Peyer's patch (tissue), 4 donors: ENCODE measurements around the gene HACD2. TPM values are rescaled to one million over a fixed set of nuclear protein-coding genes. Genes with fewer than 3 reads are reported as not detected.
A peak's percentile ranks its signal among the peaks of the same experiment; 100 is the strongest.

ENCODE experiments used
- DNase-seq, 3 donors: peaks; one replicate each; pipeline ENCODE4 v3.0.0-alpha.2; 2017 to 2019
- H3K27ac ChIP-seq, 4 donors: fragments of 200-600 bp; sonication (generic); one replicate each; pipeline ENCODE4 v1.5.1; 2016 to 2019
- H3K27me3 ChIP-seq, 2 donors: fragments of 200-600 bp; sonication (generic); one replicate each; pipeline ENCODE4 v1.5.1; 2019
- H3K36me3 ChIP-seq, 3 donors: fragments of 200-600 bp; sonication (generic); one replicate each; pipeline ENCODE4 v1.5.1; 2016 to 2019
- H3K4me1 ChIP-seq, 4 donors: fragments of 200-600 bp; sonication (generic); one replicate each; pipeline ENCODE4 v1.5.1; 2016 to 2019
- H3K4me3 ChIP-seq, 4 donors: fragments of 200-600 bp; sonication (generic); 1 replicate in 3 of 4; 2 replicates in 1 of 4; pipeline ENCODE4 v1.5.1; 2016 to 2019; ENCODE audit warnings: mild to moderate bottlenecking in 1 of 4
- H3K9me3 ChIP-seq, 4 donors: fragments of 200-600 bp; sonication (generic); one replicate each; pipeline ENCODE4 v1.5.1; 2016 to 2019; ENCODE audit warnings: mild to moderate bottlenecking in 1 of 4
- POLR2A ChIP-seq, 2 donors: fragments of 450-650 bp; IDR thresholded peaks; one replicate each; pipeline ENCODE4 v1.5.1; 2017; ENCODE audit warnings: antibody characterized with exemption in 2 of 2, mild to moderate bottlenecking in 2 of 2, moderate library complexity in 2 of 2
- total RNA-seq, 4 donors: library from RNA; depleted of rRNA; stranded (reverse); fragments of >200 nt; gene quantifications; one replicate each; pipeline ENCODE4 v1.1.0, GENCODE V29; 2016
- TF ChIP-seq, protein P1 (sequence below), 6 experiments: fragments of 450-650 bp in 4 of 6; fragments of 200-600 bp in 2 of 6; sonication (generic) in 1 of 6; IDR thresholded peaks; one replicate each; pipeline ENCODE4 v1.5.1; 2017 to 2019; ENCODE audit warnings: antibody characterized with exemption in 6 of 6, mild to moderate bottlenecking in 3 of 6, moderate library complexity in 1 of 6

Gene HACD2
- total RNA-seq, 4 donors from 2014 or later = 19.8 to 53.6 (median 27.6) TPM

DNA sequence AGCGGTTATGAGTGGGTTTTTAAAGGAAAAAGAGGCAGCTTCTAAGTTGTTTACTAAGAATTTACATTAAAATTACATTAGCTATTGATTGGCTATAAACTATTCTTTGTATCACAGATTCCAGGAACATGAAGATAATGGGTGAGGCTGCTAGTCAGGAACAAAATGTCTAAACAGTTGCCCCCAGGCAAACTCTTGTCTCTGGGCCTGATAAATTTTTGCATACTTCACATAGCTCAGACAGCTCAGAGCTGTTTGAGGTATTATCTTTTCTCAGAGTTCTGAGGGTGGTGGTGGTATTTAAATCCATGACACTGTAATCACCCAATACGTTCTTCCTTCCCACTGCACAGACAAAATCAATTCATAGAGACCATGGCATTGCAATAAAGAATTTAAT, 2.1 kb upstream of the HACD2 start:
- Histone ChIP-seq H3K9me3 (peaks cover 0 to 11% (median 4%) of the 10 kb centered on the region in 4 donors), H3K27me3 (no peaks in the 10 kb centered on the region), H3K4me3 (no peak overlapping the region), H3K27ac (no peak overlapping the region), H3K36me3 (no peaks in the 10 kb centered on the region), H3K4me1 (peaks cover 0 to 19% (median 0%) of the 10 kb centered on the region in 4 donors)
- no peak for DNase-seq
- no peak for TF ChIP-seq POLR2A (IDR thresholded peaks at IDR 0.05)

GRCh38 chr3:123586131-123586530, 1.3 kb upstream of the HACD2 start:
- H3K27ac ChIP-seq = peak overlapping the region; percentile 79 to 95 (median 90)
- H3K4me3 ChIP-seq = peak overlapping the region; percentile 76 to 98 (median 81)
- H3K4me1 ChIP-seq = peaks cover 0 to 19% (median 0%) of the 10 kb centered on the region in 4 donors
- H3K36me3 ChIP-seq = peaks cover 0 to 4% (median 0%) of the 10 kb centered on the region in 3 donors
- no peak for TF ChIP-seq POLR2A (IDR thresholded peaks at IDR 0.05)
- TF ChIP-seq, protein P1, sequence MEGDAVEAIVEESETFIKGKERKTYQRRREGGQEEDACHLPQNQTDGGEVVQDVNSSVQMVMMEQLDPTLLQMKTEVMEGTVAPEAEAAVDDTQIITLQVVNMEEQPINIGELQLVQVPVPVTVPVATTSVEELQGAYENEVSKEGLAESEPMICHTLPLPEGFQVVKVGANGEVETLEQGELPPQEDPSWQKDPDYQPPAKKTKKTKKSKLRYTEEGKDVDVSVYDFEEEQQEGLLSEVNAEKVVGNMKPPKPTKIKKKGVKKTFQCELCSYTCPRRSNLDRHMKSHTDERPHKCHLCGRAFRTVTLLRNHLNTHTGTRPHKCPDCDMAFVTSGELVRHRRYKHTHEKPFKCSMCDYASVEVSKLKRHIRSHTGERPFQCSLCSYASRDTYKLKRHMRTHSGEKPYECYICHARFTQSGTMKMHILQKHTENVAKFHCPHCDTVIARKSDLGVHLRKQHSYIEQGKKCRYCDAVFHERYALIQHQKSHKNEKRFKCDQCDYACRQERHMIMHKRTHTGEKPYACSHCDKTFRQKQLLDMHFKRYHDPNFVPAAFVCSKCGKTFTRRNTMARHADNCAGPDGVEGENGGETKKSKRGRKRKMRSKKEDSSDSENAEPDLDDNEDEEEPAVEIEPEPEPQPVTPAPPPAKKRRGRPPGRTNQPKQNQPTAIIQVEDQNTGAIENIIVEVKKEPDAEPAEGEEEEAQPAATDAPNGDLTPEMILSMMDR (IDR thresholded peaks at IDR 0.05) = no peak
- H3K9me3 ChIP-seq = peaks cover 0 to 11% (median 4%) of the 10 kb centered on the region in 4 donors
- peak; percentile 28 to 63 (median 59) for DNase-seq
- H3K27me3 ChIP-seq = no peaks in the 10 kb centered on the region

- Histone ChIP-seq H3K9me3 (no peaks in the 10 kb centered on the region), H3K27me3 (no peaks in the 10 kb centered on the region), H3K27ac (peak overlapping the region; percentile 79 to 95 (median 90)), H3K4me3 (peak overlapping the region; percentile 76 to 98 (median 81)), H3K4me1 (peaks cover 0 to 19% (median 0%) of the 10 kb centered on the region in 4 donors), H3K36me3 (peaks cover 0 to 18% (median 0%) of the 10 kb centered on the region in 3 donors)
- DNase-seq = peak in 2 of 3 donors; percentile 41 to 67
- TF ChIP-seq, protein P1 (IDR thresholded peaks at IDR 0.05) = no peak
- TF ChIP-seq POLR2A (IDR thresholded peaks at IDR 0.05) = no peak
These were observed 417 bp downstream of the HACD2 start for GRCh38 chr3:123584284-123584987.

GRCh38 chr3:123583561-123583960, 1.3 kb downstream of the HACD2 start:
- peak overlapping the region in 1 of 4 donors; percentile 85 for H3K4me3 ChIP-seq
- H3K9me3 ChIP-seq = no peaks in the 10 kb centered on the region
- H3K27me3 ChIP-seq = no peaks in the 10 kb centered on the region
- no peak overlapping the region for H3K27ac ChIP-seq
- TF ChIP-seq, protein P1 (IDR thresholded peaks at IDR 0.05) = no peak
- no peak for TF ChIP-seq POLR2A (IDR thresholded peaks at IDR 0.05)
- DNase-seq = no peak
- peaks cover 0 to 19% (median 0%) of the 10 kb centered on the region in 4 donors for H3K4me1 ChIP-seq
- peaks cover 0 to 27% (median 0%) of the 10 kb centered on the region in 3 donors for H3K36me3 ChIP-seq

DNA sequence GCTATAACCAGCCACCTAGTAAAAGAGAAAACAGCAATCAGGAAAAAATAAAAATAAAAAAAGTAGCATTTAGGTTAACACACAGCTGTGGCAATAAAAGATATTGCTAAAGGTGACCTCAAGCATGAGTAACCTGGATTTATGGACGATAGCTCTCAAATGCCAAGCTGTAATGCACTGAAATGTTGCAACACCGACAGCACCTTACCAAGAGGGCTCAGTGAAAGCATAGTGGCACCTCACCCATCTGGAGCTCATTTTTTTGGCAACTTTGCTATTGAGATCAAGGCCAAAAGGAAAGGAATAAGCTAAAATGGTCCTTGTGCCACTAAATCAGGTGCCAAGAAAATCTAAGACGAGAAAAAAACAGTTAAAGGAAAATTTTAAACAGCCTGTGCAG, 2.5 kb downstream of the HACD2 start:
- H3K27me3 ChIP-seq = no peaks in the 10 kb centered on the region
- peaks cover 0 to 33% (median 0%) of the 10 kb centered on the region in 3 donors for H3K36me3 ChIP-seq
- no peak for TF ChIP-seq POLR2A (IDR thresholded peaks at IDR 0.05)
- TF ChIP-seq, protein P1 (IDR thresholded peaks at IDR 0.05) = no peak
- no peak overlapping the region for H3K4me3 ChIP-seq
- no peaks in the 10 kb centered on the region for H3K9me3 ChIP-seq
- H3K4me1 ChIP-seq = peaks cover 0 to 19% (median 0%) of the 10 kb centered on the region in 4 donors
- no peak for DNase-seq
- H3K27ac ChIP-seq = no peak overlapping the region

- DNase-seq = no peak
- Histone ChIP-seq H3K27me3 (no peaks in the 10 kb centered on the region), H3K4me3 (no peak overlapping the region), H3K9me3 (no peaks in the 10 kb centered on the region), H3K4me1 (no peaks in the 10 kb centered on the region), H3K27ac (no peak overlapping the region), H3K36me3 (peaks cover 0 to 34% (median 0%) of the 10 kb centered on the region in 3 donors)
- TF ChIP-seq, protein P1 (IDR thresholded peaks at IDR 0.05) = no peak
- no peak for TF ChIP-seq POLR2A (IDR thresholded peaks at IDR 0.05)
These were observed 8.7 kb downstream of the HACD2 start for GRCh38 chr3:123576122-123576521.
